NCI-H69 (cell line): ENCODE measurements around the gene CCDC149.

ENCODE experiments used
- DNase-seq: peaks from one replicate; lab custom pipeline; 2025; lab: John Stamatoyannopoulos, UW

The CCDC149 gene

GRCh38 chr4:24843096-24843495 lies 69.7 kb downstream of the CCDC149 start:
- no peak for DNase-seq

- no peak for DNase-seq
Measured at GRCh38 chr4:24842356-24842755, 70.5 kb downstream of the CCDC149 start.

- no peak for DNase-seq
Measured at GRCh38 chr4:24840826-24841543, 71.9 kb downstream of the CCDC149 start.

- no peak for DNase-seq
Measured at GRCh38 chr4:24840362-24840761, 72.5 kb downstream of the CCDC149 start.

- DNase-seq: no peak
Measured at GRCh38 chr4:24837781-24838180, 75.1 kb downstream of the CCDC149 start.

- DNase-seq: peak; percentile 1
Measured at GRCh38 chr4:24837336-24837735, 75.5 kb downstream of the CCDC149 start.

- no peak for DNase-seq
Measured at GRCh38 chr4:24836661-24837242, 76.1 kb downstream of the CCDC149 start.

GRCh38 chr4:24835696-24836095 lies 77.1 kb downstream of the CCDC149 start:
- DNase-seq: no peak

GRCh38 chr4:24831637-24832036 lies 81.2 kb downstream of the CCDC149 start:
- DNase-seq: no peak

GRCh38 chr4:24824720-24825119 lies 88.1 kb downstream of the CCDC149 start:
- no peak for DNase-seq

- no peak for DNase-seq
Measured at GRCh38 chr4:24820541-24820940, 92.3 kb downstream of the CCDC149 start.

GRCh38 chr4:24816797-24817196 lies 96.0 kb downstream of the CCDC149 start:
- DNase-seq: no peak

GRCh38 chr4:24813732-24814131 lies 99.1 kb downstream of the CCDC149 start:
- DNase-seq: no peak

GRCh38 chr4:24810871-24811631 lies 101.8 kb downstream of the CCDC149 start:
- DNase-seq: no peak

- DNase-seq: no peak
Measured at GRCh38 chr4:24809815-24810405, 102.9 kb downstream of the CCDC149 start.

- DNase-seq: peak; percentile 13
Measured at GRCh38 chr4:24809376-24809775, 103.5 kb downstream of the CCDC149 start.

GRCh38 chr4:24808955-24809354 lies 103.9 kb downstream of the CCDC149 start:
- DNase-seq: no peak

GRCh38 chr4:24808261-24808660 lies 104.6 kb downstream of the CCDC149 start:
- DNase-seq: no peak

- no peak for DNase-seq
Measured at GRCh38 chr4:24807611-24808010, 105.2 kb downstream of the CCDC149 start.

GRCh38 chr4:24806206-24806990 lies 106.4 kb downstream of the CCDC149 start:
- DNase-seq: no peak

GRCh38 chr4:24805566-24805965 lies 107.3 kb downstream of the CCDC149 start:
- peak; percentile 21 for DNase-seq

GRCh38 chr4:24805067-24805466 lies 107.8 kb downstream of the CCDC149 start:
- DNase-seq: peak; percentile 70
